ENCODE results near the gene DNAJC18. TPM values are rescaled to one million over a fixed set of nuclear protein-coding genes. Genes with fewer than 3 reads are reported as not detected.

Gene DNAJC18
- total and polyA plus RNA-seq, 2 experiments from 2014 or later, result 13.4 to 18.9 TPM

- no peak for DNase-seq (ENCODE audit: low spot score)
- Mint-ChIP-seq H3K27me3 (ENCODE audit: insufficient read depth, low read depth, poor library complexity) (peaks cover 7% of the 10 kb centered on the region), H3K9me3 (no peaks in the 10 kb centered on the region), H3K4me1 (peaks cover 2% of the 10 kb centered on the region), H3K27ac (no peak overlapping the region), H3K36me3 (ENCODE audit: low read depth) (no peaks in the 10 kb centered on the region; the same call in 2 of the 3 replicates), H3K4me3 (no peak overlapping the region)
- no peak overlapping the region for H3K27ac ChIP-seq (ENCODE audit: low read depth)
- H3K4me2 ChIP-seq, result no peak overlapping the region
- TF ChIP-seq NANOG (IDR thresholded peaks at IDR 0.05; ENCODE audit: borderline replicate concordance) (no peak), ZNF331 (CRISPR knock-in tag; IDR thresholded peaks at IDR 0.05; ENCODE audit: low read depth) (no peak), JUNB (IDR thresholded peaks at IDR 0.05; ENCODE audit: unreplicated experiment) (no peak), POLR2AphosphoS5 (IDR thresholded peaks at IDR 0.05; ENCODE audit: low read depth) (no peak), ZNF114 (CRISPR knock-in tag; IDR thresholded peaks at IDR 0.05) (no peak), CTCF (conservative IDR thresholded peaks at IDR 0.05; ENCODE audit: low read depth in 2 of 2) (no peak), EZH2 (IDR thresholded peaks at IDR 0.05; ENCODE audit: low read depth, unreplicated experiment) (no peak), ZNF462 (CRISPR knock-in tag; IDR thresholded peaks at IDR 0.05) (no peak), EZH2phosphoT487 (IDR thresholded peaks at IDR 0.05; ENCODE audit: unreplicated experiment) (no peak), REST (IDR thresholded peaks at IDR 0.05; ENCODE audit: unreplicated experiment) (no peak), STAT1 (IDR thresholded peaks at IDR 0.05; ENCODE audit: unreplicated experiment) (no peak), ETS1 (IDR thresholded peaks at IDR 0.05) (no peak), CREB1 (CRISPR knock-in tag; IDR thresholded peaks at IDR 0.05; ENCODE audit: low read depth) (no peak)
- no peaks in the 10 kb centered on the region for H3K36me3 ChIP-seq (ENCODE audit: insufficient read depth)
- no peaks in the 10 kb centered on the region for H3K4me1 ChIP-seq (ENCODE audit: insufficient read depth)
- H3K4me3 ChIP-seq, result no peak overlapping the region
- H4K20me1 ChIP-seq (replicated peaks; ENCODE audit: insufficient read depth), result no peaks in the 10 kb centered on the region
- no peak overlapping the region for H2AFZ ChIP-seq
- ATAC-seq, result no peak
- H3F3A ChIP-seq (replicated peaks; ENCODE audit: low read depth), result no peaks in the 10 kb centered on the region
- no peaks in the 10 kb centered on the region for H3K27me3 ChIP-seq (ENCODE audit: insufficient read depth)
- no peaks in the 10 kb centered on the region for H3K9me2 ChIP-seq (ENCODE audit: insufficient read depth)
- no peaks in the 10 kb centered on the region for H3K79me2 ChIP-seq (replicated peaks; ENCODE audit: insufficient read depth)
Measured at GRCh38 chr5:139453683-139454567, 14.6 kb upstream of the DNAJC18 start.
